Endothelial cell (in vitro differentiated cells): ENCODE data around the gene PCDH1. TPM values are rescaled to one million over a fixed set of nuclear protein-coding genes. Genes with fewer than 3 reads are reported as not detected.

Experiments
- DNase-seq: peaks from one replicate; pipeline ENCODE4 v3.0.0; 2021; ENCODE audit warnings: low spot score
- H3K27ac Mint-ChIP-seq: one replicate; pipeline ENCODE4 v1.8.0; 2021; ENCODE audit warnings: mixed read lengths, inconsistent platforms; ENCODE audit not compliant: unreplicated experiment
- H3K27me3 Mint-ChIP-seq: one replicate; pipeline ENCODE4 v1.8.0; 2021; ENCODE audit warnings: mild to moderate bottlenecking, moderate library complexity, mixed read lengths, inconsistent platforms; ENCODE audit not compliant: unreplicated experiment
- H3K36me3 Mint-ChIP-seq: one replicate; pipeline ENCODE4 v1.8.0; 2021; ENCODE audit warnings: mild to moderate bottlenecking, low read depth, mixed read lengths, inconsistent platforms; ENCODE audit not compliant: unreplicated experiment
- H3K4me1 Mint-ChIP-seq: one replicate; pipeline ENCODE4 v1.8.0; 2021; ENCODE audit warnings: mild to moderate bottlenecking, mixed read lengths, inconsistent platforms; ENCODE audit not compliant: unreplicated experiment
- H3K4me3 Mint-ChIP-seq: one replicate; pipeline ENCODE4 v1.8.0; 2021; ENCODE audit warnings: mild to moderate bottlenecking, mixed read lengths, inconsistent platforms; ENCODE audit not compliant: unreplicated experiment
- H3K9me3 Mint-ChIP-seq: one replicate; pipeline ENCODE4 v1.8.0; 2021; ENCODE audit warnings: mixed read lengths, inconsistent platforms; ENCODE audit not compliant: unreplicated experiment
- CTCF ChIP-seq: fragments of 200-600 bp; sonication (generic); IDR thresholded peaks from one replicate; pipeline ENCODE4 v1.5.0; 2021; ENCODE audit warnings: antibody characterized with exemption; ENCODE audit not compliant: unreplicated experiment
- total RNA-seq: library from RNA; stranded (reverse); fragmentation: NEBNext Ultra II Directional; extraction: Animal tissue kit (Norgen Biotek cat#: 25700); gene quantifications from one replicate; pipeline ENCODE4 v1.2.1, GENCODE V29; 2021; ENCODE audit not compliant: unreplicated experiment

Gene PCDH1
- total RNA-seq, 1 donor from 2014 or later, result 140 TPM

GRCh38 chr5:141807732-141808131 is 70.5 kb downstream of the PCDH1 start:
- Mint-ChIP-seq H3K9me3 (peaks cover 4% of the 10 kb centered on the region), H3K4me1 (peaks cover 58% of the 10 kb centered on the region), H3K4me3 (no peak overlapping the region), H3K36me3 (no peaks in the 10 kb centered on the region), H3K27ac (no peak overlapping the region), H3K27me3 (peaks cover 9% of the 10 kb centered on the region)
- TF ChIP-seq CTCF, result no peak
- DNase-seq, result no peak

- no peak for DNase-seq
- Mint-ChIP-seq H3K27ac (peak overlapping the region; percentile 84), H3K36me3 (no peaks in the 10 kb centered on the region), H3K4me3 (no peak overlapping the region), H3K27me3 (peaks cover 9% of the 10 kb centered on the region), H3K4me1 (peaks cover 54% of the 10 kb centered on the region), H3K9me3 (peaks cover 4% of the 10 kb centered on the region)
- TF ChIP-seq CTCF, result no peak
Measured at GRCh38 chr5:141807329-141807728, 70.9 kb downstream of the PCDH1 start.

- H3K36me3 Mint-ChIP-seq, result no peaks in the 10 kb centered on the region
- peaks cover 4% of the 10 kb centered on the region for H3K9me3 Mint-ChIP-seq
- no peak for DNase-seq
- peak overlapping the region; percentile 84 for H3K27ac Mint-ChIP-seq
- peaks cover 9% of the 10 kb centered on the region for H3K27me3 Mint-ChIP-seq
- no peak for TF ChIP-seq CTCF
- no peak overlapping the region for H3K4me3 Mint-ChIP-seq
- peaks cover 50% of the 10 kb centered on the region for H3K4me1 Mint-ChIP-seq
Measured at GRCh38 chr5:141806626-141807025, 71.6 kb downstream of the PCDH1 start.

GRCh38 chr5:141805874-141806595 is 72.2 kb downstream of the PCDH1 start:
- no peak for TF ChIP-seq CTCF
- H3K27ac Mint-ChIP-seq, result peak overlapping the region; percentile 84
- H3K4me3 Mint-ChIP-seq, result no peak overlapping the region
- peaks cover 4% of the 10 kb centered on the region for H3K27me3 Mint-ChIP-seq
- H3K36me3 Mint-ChIP-seq, result no peaks in the 10 kb centered on the region
- peaks cover 45% of the 10 kb centered on the region for H3K4me1 Mint-ChIP-seq
- DNase-seq, result peak; percentile 43
- peaks cover 4% of the 10 kb centered on the region for H3K9me3 Mint-ChIP-seq

- H3K27me3 Mint-ChIP-seq, result peaks cover 3% of the 10 kb centered on the region
- peaks cover 49% of the 10 kb centered on the region for H3K4me1 Mint-ChIP-seq
- no peaks in the 10 kb centered on the region for H3K36me3 Mint-ChIP-seq
- H3K9me3 Mint-ChIP-seq, result peaks cover 4% of the 10 kb centered on the region
- TF ChIP-seq CTCF, result no peak
- no peak overlapping the region for H3K4me3 Mint-ChIP-seq
- peak overlapping the region; percentile 36 for H3K27ac Mint-ChIP-seq
- DNase-seq, result no peak
Measured at GRCh38 chr5:141804475-141804874, 73.7 kb downstream of the PCDH1 start.
